ENCODE data around the gene MAST3.
A peak's percentile ranks its signal among the peaks of the same experiment; 100 is the strongest.
"Not testable (repeated sequence)": the region's sequence is repeated elsewhere in the genome, so short reads cannot be mapped to it uniquely, and the experiment has no call there.

Gene MAST3

DNA sequence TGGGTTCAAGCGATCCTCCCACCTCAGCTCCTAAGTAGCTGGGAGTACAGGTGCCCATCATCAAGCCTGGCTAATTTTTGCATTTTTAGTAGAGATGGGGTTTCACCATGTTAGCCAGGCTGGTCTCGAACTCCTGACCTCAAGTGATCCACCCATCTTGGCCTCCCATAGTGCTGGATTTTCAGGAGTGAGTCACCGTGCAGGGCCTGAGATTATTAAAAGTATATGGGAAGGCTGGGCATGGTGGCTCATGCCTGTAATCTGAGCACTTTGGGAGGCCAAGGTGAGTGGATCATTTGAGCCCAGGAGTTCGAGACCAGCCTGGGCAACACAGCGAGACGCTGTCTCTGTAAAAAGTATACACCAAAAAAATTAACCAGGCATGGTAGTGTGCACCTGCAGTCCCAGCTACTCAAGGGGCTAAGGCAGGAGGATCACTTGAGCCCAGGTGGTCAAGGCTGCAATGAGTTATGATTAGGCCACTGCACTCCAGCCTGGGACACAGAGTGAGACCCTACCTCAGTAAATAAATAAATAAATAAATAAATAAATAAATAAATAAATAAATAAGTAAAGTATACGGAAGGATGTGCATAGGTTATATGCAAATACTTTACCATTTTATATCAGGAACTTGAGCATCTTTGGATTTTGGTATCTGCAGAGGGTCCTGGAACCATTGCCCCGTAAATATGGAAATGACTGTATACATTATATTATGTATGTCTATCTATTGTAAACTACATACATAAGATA, 11.7 kb upstream of the MAST3 start:
- FAIRE-seq (no peak), DNase-seq (ENCODE audit: extremely low spot score, insufficient read length, low read depth) (no peak)

DNA sequence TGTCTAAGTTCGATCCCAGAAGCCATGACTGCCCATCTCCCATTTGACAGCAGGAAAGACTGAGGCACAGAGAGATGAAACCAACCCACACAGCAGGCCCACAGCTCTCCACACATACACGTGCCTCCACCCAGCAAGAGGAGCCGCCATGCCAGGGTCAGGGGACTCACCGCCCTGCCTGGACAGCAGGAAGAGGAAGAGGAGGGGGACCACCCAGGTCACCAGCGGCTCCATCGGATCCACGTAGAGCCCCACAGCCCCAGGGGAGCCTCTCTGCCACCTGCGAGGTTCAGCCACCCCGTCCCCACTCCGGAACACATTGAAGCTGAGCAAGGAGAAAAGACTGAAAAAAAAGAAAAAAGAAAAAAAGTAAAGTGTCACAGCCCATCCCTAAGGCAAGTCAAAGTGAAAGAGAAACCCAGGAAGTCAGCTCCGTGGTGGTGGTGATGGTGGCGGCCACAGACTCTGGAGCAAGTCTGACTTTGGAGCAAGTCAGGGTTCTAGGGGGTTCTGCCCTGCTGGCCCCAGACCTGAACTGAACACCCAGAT, 10.9 kb upstream of the MAST3 start, which contains the start of gene IL12RB1:
Gene IL12RB1 (minus strand): TSS at position 345 of the 549 bp plus-strand sequence. CDS start 111 bp downstream, at position 234.
- DNase-seq (ENCODE audit: extremely low spot score, insufficient read length, low read depth): peak; percentile 57
- FAIRE-seq: peak; percentile 78

DNA sequence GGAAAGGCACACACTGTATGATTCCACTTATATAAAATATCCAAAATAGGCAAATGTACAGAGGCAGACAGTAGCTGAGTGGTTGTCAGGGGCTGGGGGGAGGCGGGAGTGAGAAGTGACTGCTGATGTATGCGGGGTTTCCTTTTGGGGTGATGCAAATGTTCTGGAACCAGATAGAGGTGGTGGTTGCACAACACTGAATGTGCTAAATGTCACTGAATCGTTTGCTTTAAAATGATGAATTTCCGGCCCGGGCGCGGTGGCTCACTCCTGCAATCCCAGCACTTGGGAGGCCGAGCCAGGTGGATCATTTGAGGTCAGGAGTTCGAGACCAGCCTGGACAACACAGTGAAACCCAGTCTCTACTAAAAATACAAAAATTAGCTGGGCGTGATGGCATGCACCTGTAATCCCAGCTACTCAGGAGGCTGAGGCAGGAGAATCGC, 8.5 kb upstream of the MAST3 start:
- not testable (repeated sequence) for DNase-seq (ENCODE audit: extremely low spot score, insufficient read length, low read depth)
- FAIRE-seq: peak; percentile 81

DNA sequence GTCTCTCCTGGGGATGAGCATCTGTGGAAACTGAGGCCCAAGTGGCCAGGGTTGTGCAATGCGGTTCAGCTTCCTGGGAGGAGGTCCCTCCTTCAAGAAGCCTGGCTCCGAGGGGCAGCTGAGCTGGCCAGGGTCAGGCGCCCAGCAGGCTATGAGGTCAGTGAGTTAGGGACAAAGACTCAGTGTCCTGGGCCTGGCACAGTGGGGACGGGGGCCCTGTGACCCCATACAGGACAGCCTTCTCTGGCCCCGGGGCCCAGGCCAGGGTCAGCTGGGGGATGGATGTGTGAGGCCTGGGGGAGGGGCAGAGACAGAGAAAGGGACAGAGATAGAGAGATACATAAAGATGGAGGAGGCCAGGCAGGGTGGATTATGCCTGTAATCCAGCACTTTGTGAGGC, 7.9 kb upstream of the MAST3 start:
- FAIRE-seq (no peak), DNase-seq (ENCODE audit: extremely low spot score, insufficient read length, low read depth) (no peak)

GRCh38 chr19:18090545-18091216, 6.9 kb upstream of the MAST3 start:
- no peak for FAIRE-seq

DNA sequence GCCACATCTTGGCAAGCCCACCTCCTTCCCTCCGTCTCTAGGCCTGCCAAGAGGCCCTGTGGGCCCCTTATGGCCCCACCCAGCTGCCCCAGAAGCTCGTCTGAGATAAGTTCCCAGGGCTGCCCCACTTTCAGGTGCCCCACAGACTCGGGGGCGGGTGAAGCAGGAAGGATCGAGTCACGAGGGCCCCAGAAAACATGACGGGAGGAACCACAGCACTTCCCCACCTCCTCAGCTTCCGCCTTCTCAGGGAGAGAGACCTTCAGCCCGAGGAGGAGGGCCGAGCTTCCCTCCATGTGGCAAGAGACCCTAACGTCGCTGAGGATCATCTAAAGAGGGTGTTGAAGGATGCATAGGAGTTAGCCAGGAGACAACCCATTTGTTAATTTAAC, 6.4 kb upstream of the MAST3 start:
- peak; percentile 36 for DNase-seq (ENCODE audit: extremely low spot score, insufficient read length, low read depth)
- FAIRE-seq: peak; percentile 88

More at GRCh38 chr19:18090545-18091216, 6.9 kb upstream of the MAST3 start:
- DNase-seq (ENCODE audit: extremely low spot score, insufficient read length, low read depth): no peak

DNA sequence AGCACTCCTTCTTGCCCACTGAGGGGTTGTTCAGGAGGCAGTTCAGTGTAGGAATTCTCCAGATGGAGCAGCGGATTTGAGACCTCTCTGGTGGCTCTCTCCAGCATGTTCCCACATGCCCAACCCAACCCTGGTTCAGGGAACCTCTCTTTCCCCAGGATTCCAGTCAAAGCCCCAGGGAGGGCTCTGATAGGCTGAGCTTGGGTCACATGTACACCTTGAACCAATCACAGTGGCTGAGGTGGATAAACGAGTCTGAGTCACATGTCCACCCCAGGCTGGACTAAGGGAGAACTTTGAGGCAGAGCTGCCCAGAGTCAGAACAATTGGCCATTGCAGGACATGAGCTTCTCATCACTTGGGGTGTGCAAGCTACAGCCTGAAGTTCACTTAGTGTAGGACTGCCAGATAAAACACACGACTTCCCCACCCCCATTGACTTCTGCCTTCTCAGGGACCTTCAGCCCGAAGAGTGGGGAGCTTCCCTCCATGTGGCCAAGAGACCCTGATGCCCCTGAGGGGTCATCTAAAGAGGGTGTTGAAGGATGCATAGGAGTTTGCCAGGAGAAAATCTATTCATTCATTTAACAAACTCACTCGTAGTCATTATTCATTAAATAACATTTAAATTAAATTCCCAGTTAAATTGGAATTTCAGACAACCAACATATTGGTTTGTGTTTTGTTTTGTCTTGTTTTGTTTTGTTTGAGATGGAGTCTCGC, 4.0 kb upstream of the MAST3 start:
- FAIRE-seq: no peak
- DNase-seq (ENCODE audit: extremely low spot score, insufficient read length, low read depth): no peak

DNA sequence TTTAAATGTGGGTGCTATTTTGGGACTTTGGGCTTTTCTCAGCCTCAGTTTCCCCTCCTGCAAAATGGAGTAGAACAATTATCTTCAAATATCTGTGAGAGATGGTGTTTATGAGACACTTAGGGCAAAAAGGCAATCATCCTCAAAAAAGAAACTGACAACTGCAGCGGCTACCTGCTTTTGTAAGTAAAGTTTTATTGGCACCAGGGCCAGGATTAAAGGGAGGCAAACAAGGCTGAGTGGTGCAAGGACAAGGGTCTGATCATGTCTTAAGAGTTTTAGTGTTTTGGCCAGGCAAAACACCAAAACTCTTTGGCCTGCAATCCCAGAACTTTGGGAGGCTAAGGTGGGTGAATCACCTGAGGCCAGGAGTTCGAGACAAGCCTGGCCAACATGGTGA, 1.3 kb upstream of the MAST3 start:
- no peak for FAIRE-seq
- no peak for DNase-seq (ENCODE audit: extremely low spot score, insufficient read length, low read depth)

DNA sequence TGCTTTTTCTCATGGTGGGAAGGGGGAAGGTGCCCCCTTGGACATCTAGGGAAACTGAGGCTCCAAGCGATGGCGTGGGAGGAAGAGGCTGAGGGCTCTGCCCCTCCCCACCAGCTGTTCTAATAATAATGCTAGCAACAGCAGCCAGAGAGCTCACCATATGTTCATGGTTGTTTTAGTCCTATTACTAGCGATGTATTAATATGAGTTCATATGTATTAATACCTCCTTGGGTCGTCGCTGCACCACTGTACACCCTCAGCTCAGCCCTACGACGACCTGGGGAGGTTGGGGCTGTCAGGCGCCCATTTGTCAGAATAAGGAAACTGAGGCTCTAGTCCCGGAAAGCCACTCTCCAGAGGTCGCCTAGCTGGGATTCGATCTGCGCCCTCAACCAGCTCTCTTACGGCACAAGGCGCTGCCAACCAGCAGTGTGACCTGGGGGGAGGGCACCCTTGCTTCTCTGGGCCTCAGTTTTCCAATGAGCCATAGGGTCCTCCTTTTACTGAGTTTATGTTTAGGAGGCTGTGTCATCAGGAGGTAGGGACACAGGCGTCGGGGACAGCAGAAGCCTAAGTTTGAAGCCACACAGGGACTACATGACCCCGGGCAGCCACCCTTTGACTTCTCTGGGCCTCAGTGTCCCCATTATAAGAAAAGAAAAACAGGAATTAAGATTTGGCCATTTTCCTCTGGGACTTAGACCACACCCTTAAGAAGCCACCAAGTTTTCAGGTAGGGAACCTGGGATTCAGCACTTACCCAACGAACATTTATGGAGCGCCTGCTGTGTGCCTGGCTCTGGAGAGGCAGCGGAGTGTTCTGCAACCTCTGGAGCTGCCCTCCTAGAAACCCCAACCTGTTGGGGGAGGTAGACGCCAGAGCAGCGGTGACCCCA, 664 bp downstream of the MAST3 start:
- DNase-seq (ENCODE audit: extremely low spot score, insufficient read length, low read depth) (no peak), FAIRE-seq (no peak)

DNA sequence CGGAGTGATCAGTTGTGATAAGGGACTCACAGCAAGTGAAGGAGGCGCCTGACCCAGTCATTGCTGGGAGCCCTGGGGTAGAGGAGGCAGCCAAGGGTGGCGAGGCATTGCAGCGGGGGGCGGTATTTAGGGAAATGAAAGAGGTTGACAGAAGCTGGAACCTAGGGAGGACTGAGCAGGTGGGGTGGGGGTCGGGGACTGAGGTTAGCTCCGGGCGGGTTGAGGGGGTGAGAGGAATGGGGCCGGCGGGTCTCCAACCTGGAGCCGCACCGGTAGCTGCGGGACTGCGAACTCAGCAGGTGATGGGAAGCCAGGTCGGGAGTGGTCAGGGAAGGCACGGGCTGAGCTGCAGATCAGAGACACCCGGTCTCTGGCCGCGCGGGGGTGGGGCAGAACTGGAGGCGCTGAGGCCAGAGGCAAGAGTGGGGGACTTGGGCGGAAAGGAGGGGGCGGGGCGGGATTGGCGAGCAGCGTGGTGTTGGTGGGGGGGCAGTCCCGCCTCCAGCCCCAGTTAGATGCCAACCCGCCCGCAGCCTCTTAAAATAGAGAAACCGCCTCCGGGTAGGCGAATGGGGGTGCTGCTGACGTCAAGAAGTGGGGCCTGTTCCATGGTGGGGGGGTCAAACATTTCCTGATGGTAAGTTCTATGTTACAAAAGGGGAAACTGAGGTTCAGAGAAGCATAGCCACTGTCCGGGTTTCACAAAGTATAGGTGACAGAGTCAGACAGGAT, 1.5 kb downstream of the MAST3 start:
- FAIRE-seq: peak; percentile 96
- no peak for DNase-seq (ENCODE audit: extremely low spot score, insufficient read length, low read depth)

DNA sequence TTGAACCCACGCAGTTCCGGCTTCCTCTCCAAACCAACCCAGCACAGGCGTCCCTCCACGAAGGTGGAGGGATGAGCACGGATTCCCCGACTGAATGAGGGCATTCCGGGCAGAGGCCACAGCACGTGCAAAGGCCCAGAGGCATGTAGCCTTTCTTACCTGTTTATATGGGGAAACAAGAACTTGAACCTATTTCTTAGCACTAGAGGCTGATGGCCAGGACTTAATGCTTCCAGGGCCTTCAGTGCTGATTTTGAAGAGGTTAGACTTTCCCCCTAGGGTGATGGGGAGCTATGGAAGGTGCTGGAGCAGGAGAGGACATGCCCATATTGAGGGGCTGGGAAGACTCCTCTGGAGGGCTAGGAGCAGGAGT, 2.0 kb downstream of the MAST3 start:
- no peak for FAIRE-seq
- no peak for DNase-seq (ENCODE audit: extremely low spot score, insufficient read length, low read depth)

- DNase-seq (ENCODE audit: extremely low spot score, insufficient read length, low read depth): no peak
- no peak for FAIRE-seq
These were observed 3.1 kb downstream of the MAST3 start for GRCh38 chr19:18100710-18101109.

GRCh38 chr19:18101268-18101667, 3.7 kb downstream of the MAST3 start:
- FAIRE-seq: no peak

GRCh38 chr19:18102916-18103542, 5.5 kb downstream of the MAST3 start:
- DNase-seq (ENCODE audit: extremely low spot score, insufficient read length, low read depth) (no peak), FAIRE-seq (no peak)

More at GRCh38 chr19:18101268-18101667, 3.7 kb downstream of the MAST3 start:
- no peak for DNase-seq (ENCODE audit: extremely low spot score, insufficient read length, low read depth)

DNA sequence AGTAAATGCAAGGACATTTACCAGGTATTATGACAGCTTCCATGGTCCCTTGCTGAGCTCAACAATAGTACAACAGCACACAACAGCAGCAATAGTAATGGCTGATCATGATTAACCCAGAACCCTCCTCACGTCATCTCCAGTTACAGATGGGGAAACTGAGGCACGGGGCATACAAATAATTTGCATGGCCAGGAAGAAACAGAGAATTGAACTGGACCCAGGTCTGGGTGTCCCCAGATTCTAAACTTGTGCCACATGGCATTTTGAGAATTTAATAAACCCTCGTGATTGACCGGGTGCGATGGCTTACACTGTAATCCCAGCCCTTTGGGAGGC, 7.2 kb downstream of the MAST3 start:
- DNase-seq (ENCODE audit: extremely low spot score, insufficient read length, low read depth) (no peak), FAIRE-seq (no peak)

DNA sequence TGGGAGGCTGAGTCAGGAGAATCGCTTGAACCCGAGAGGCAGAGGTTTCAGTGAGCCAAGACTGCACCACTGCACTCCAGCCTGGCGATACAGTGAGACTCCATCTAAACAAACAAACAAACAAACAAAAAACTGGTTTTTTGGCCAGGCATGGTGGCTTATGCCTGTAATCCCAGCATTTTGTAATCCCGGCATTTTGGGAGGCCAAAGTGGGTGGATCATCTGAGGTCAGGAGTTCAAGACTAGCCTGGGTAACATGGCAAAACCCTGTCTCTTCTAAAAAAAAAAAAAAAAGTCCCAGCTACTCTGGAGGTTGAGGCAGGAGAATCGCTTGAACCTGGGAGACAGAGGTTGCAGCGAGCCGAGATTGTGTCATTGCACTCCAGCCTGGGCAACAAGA, 7.7 kb downstream of the MAST3 start:
- DNase-seq (ENCODE audit: extremely low spot score, insufficient read length, low read depth); FAIRE-seq: not testable (repeated sequence)

DNA sequence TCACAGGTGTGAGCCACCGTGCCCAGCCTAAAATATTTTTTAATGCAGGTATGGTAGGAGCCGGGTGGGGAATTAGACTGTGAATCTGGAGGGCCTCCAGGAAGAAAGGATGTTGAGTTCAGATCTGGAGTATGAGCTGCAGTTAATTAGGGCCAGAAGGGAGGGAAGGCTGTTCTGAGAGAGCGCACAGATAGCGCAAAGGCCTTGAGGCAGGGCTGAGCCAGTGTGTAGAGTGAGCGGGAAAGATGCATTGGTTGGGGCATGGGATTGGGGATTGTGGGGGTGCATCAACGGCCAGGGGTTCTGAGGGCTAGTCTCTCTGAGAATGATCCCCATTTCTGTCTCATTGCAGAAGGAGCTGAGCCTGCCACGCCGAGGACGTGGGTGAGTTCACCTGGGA, 9.7 kb downstream of the MAST3 start:
- no peak for FAIRE-seq
- no peak for DNase-seq (ENCODE audit: extremely low spot score, insufficient read length, low read depth)

GRCh38 chr19:18108897-18109296, 11.3 kb downstream of the MAST3 start:
- DNase-seq (ENCODE audit: extremely low spot score, insufficient read length, low read depth): no peak
- no peak for FAIRE-seq

- DNase-seq (ENCODE audit: extremely low spot score, insufficient read length, low read depth): no peak
- no peak for FAIRE-seq
These were observed 11.8 kb downstream of the MAST3 start for GRCh38 chr19:18109341-18109732.

Measured in GM18507 (cell line).